Uterus (tissue), 2 donors: ENCODE measurements around the gene HNRNPA2B1.

ENCODE experiments used
- POLR2A ChIP-seq, 2 donors: fragments of 450-650 bp; IDR thresholded peaks; one replicate each; pipeline ENCODE4 v1.6.1; 2016; ENCODE audit warnings: antibody characterized with exemption in 2 of 2, mild to moderate bottlenecking in 1 of 2, moderate library complexity in 1 of 2
- TF ChIP-seq, protein P1 (sequence below), 4 experiments: fragments of 200-600 bp in 2 of 4; fragments of 450-650 bp in 2 of 4; sonication (generic) in 2 of 4; IDR thresholded peaks; one replicate each; pipeline ENCODE4 v1.5.1; 2016 to 2019; ENCODE audit warnings: antibody characterized with exemption in 4 of 4, mild to moderate bottlenecking in 2 of 4, moderate library complexity in 1 of 4

DNA sequence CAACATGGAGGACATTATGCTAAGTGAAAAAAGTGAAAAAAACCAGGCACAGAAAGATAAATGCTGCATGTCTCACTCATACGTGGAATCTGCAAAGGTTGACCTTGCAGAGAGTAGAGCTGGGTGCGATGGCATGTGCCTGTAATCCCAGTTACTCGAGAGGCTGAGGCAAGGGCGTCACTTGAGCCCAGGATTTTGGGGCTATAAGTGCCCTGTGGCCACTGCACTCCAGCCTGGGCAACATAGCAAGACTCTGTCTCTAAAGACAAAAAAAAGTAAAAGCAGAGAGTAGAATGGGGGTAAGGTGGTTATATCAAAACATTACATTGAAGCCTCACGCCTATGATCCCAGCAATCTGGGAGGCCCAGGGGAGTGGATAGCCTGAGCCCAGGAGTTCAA lies 23.8 kb upstream of the HNRNPA2B1 start:
- no peak for TF ChIP-seq POLR2A (IDR thresholded peaks at IDR 0.05)
- TF ChIP-seq, protein P1, sequence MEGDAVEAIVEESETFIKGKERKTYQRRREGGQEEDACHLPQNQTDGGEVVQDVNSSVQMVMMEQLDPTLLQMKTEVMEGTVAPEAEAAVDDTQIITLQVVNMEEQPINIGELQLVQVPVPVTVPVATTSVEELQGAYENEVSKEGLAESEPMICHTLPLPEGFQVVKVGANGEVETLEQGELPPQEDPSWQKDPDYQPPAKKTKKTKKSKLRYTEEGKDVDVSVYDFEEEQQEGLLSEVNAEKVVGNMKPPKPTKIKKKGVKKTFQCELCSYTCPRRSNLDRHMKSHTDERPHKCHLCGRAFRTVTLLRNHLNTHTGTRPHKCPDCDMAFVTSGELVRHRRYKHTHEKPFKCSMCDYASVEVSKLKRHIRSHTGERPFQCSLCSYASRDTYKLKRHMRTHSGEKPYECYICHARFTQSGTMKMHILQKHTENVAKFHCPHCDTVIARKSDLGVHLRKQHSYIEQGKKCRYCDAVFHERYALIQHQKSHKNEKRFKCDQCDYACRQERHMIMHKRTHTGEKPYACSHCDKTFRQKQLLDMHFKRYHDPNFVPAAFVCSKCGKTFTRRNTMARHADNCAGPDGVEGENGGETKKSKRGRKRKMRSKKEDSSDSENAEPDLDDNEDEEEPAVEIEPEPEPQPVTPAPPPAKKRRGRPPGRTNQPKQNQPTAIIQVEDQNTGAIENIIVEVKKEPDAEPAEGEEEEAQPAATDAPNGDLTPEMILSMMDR (IDR thresholded peaks at IDR 0.05) = no peak
